K562 (cell line): ENCODE measurements around the gene DPY30. TPM values are rescaled to one million over a fixed set of nuclear protein-coding genes. Genes with fewer than 3 reads are reported as not detected.

Source experiments
- BMI1 ChIP-seq: fragments of 150-350 bp; IDR thresholded peaks from 2 replicates; pipeline ENCODE4 v1.6.1; 2014; ENCODE audit warnings: low read length
- CBFB ChIP-seq: sonication (generic); formaldehyde crosslinking; IDR thresholded peaks from 2 replicates; pipeline ENCODE4 v1.4.0; 2020; ENCODE audit warnings: mild to moderate bottlenecking, missing genetic modification reagents
- CBX1 ChIP-seq: sonication (generic); IDR thresholded peaks from 2 replicates; pipeline ENCODE4 v1.6.1; 2016; ENCODE audit warnings: antibody characterized with exemption, low read depth, mild to moderate bottlenecking
- CEBPG ChIP-seq, 3 experiments: fragments of 200-800 bp in 1 of 3; sonication (Bioruptor generic) in 1 of 3; sonication (generic) in 1 of 3; formaldehyde crosslinking in 1 of 3; IDR thresholded peaks in 2 of 3; conservative IDR thresholded peaks in 1 of 3; 2 replicates each; pipeline versions ENCODE4 v1.6.1 to v1.8.0; 2016 to 2022; ENCODE audit warnings: missing compliant biosample characterization in 2 of 3, missing genetic modification characterization in 2 of 3, mild to moderate bottlenecking in 1 of 3, missing genetic modification reagents in 1 of 3
- DMBX1 ChIP-seq: fragments of 250-450 bp; sonication (Bioruptor Pico); IDR thresholded peaks from 2 replicates; pipeline ENCODE4 v1.8.0; 2022; ENCODE audit warnings: inconsistent platforms, mild to moderate bottlenecking, moderate library complexity, borderline replicate concordance
- DPF2 ChIP-seq: fragments of 450-650 bp; IDR thresholded peaks from 2 replicates; pipeline ENCODE4 v1.6.1; 2016
- HEY1 ChIP-seq: fragments of 250-450 bp; sonication (Bioruptor Pico); IDR thresholded peaks from 2 replicates; pipeline ENCODE4 v1.5.0; 2020; ENCODE audit warnings: mild to moderate bottlenecking, moderate library complexity, borderline replicate concordance
- HLTF ChIP-seq: fragments of 450-650 bp; IDR thresholded peaks from 2 replicates; pipeline ENCODE4 v1.6.1; 2016
- IFI16 ChIP-seq: fragments of 250-450 bp; sonication (Bioruptor Pico); IDR thresholded peaks from 2 replicates; pipeline ENCODE4 v2.1.2; 2022; ENCODE audit warnings: mild to moderate bottlenecking, inconsistent platforms
- L3MBTL2 ChIP-seq: fragments of 450-650 bp; IDR thresholded peaks from 2 replicates; pipeline ENCODE4 v1.6.1; 2016; ENCODE audit warnings: mild to moderate bottlenecking, moderate library complexity
- NBN ChIP-seq: fragments of 450-650 bp; IDR thresholded peaks from 2 replicates; pipeline ENCODE4 v1.6.1; 2016; ENCODE audit warnings: low read depth, mild to moderate bottlenecking
- PCBP2 ChIP-seq: fragments of 200-400 bp; formaldehyde crosslinking; IDR thresholded peaks from 2 replicates; pipeline ENCODE4 v1.6.1; 2018; ENCODE audit warnings: low read length, low read depth, mild to moderate bottlenecking, moderate library complexity; ENCODE audit not compliant: poor library complexity, severe bottlenecking
- PYGO2 ChIP-seq: fragments of 450-650 bp; IDR thresholded peaks from 2 replicates; pipeline ENCODE4 v1.6.1; 2016; ENCODE audit warnings: mild to moderate bottlenecking, missing genetic modification characterization, moderate library complexity, missing compliant biosample characterization
- SMAD4 ChIP-seq: fragments of 250-450 bp; sonication (Bioruptor Pico); conservative IDR thresholded peaks from 2 replicates; pipeline ENCODE4 v1.8.0; 2021; ENCODE audit warnings: inconsistent platforms, mild to moderate bottlenecking, moderate library complexity
- SMARCA4 ChIP-seq: fragments of 450-650 bp; IDR thresholded peaks from 2 replicates; pipeline ENCODE4 v1.6.1; 2016
- ZC3H4 ChIP-seq: sonication (generic); formaldehyde crosslinking; IDR thresholded peaks from 2 replicates; pipeline ENCODE4 v1.9.0; 2021; ENCODE audit warnings: missing genetic modification reagents, borderline replicate concordance
- ZNF316 ChIP-seq: fragments of 450-650 bp; IDR thresholded peaks from 2 replicates; pipeline ENCODE4 v1.6.1; 2016
- polyA plus RNA-seq, 8 experiments: library from polyadenylated mRNA; depleted of rRNA in 4 of 8; stranded (reverse) in 5 of 8; unstranded in 3 of 8; fragments of >200 nt; fragmentation: Nextera tagmentation in 2 of 8; fragmentation: Illumina TruSeq in 1 of 8; extraction: Ambion mirVana in 2 of 8; extraction: Trizol in 1 of 8; gene quantifications; 2 replicates each; pipeline versions ENCODE4 v1.2.1 to v1.2.3, GENCODE V29; 2011 to 2014; ENCODE audit warnings: inconsistent platforms in 1 of 8, missing spikeins in 1 of 8
- total RNA-seq, 7 experiments: library from RNA; depleted of rRNA in 6 of 7; stranded (reverse); fragments of >200 nt in 6 of 7; fragmentation: Illumina TruSeq in 2 of 7; extraction: Trizol in 2 of 7; gene quantifications; 2 replicates each; pipeline versions ENCODE4 v1.2.1 to v1.2.3, GENCODE V29; 2011 to 2021; ENCODE audit warnings: low replicate concordance in 1 of 7
- TF ChIP-seq, protein P1 (sequence below): IDR thresholded peaks from 2 replicates; pipeline ENCODE4 v1.6.1; 2012; ENCODE audit warnings: low read depth, low read length, improper control_type of control experiment, borderline replicate concordance
- TF ChIP-seq, protein P2 (sequence below): fragments of 450-650 bp; IDR thresholded peaks from 2 replicates; pipeline ENCODE4 v1.6.1; 2016; ENCODE audit warnings: mild to moderate bottlenecking
- TF ChIP-seq, protein P3 (sequence below): fragments of 450-650 bp; formaldehyde crosslinking; IDR thresholded peaks from 2 replicates; pipeline ENCODE4 v1.4.0; 2022; ENCODE audit warnings: missing genetic modification characterization
- TF ChIP-seq, protein P4 (sequence below): fragments of 450-650 bp; IDR thresholded peaks from 2 replicates; pipeline ENCODE4 v1.6.1; 2018; ENCODE audit warnings: mild to moderate bottlenecking, low read depth; ENCODE audit not compliant: partially characterized antibody

DPY30 gene
- total and polyA plus RNA-seq, 9 of the 15 experiments (the other 6 are each of a cell fraction or from before 2014, with no cell fraction given) = 64.6 to 402 (median 116) TPM

DNA sequence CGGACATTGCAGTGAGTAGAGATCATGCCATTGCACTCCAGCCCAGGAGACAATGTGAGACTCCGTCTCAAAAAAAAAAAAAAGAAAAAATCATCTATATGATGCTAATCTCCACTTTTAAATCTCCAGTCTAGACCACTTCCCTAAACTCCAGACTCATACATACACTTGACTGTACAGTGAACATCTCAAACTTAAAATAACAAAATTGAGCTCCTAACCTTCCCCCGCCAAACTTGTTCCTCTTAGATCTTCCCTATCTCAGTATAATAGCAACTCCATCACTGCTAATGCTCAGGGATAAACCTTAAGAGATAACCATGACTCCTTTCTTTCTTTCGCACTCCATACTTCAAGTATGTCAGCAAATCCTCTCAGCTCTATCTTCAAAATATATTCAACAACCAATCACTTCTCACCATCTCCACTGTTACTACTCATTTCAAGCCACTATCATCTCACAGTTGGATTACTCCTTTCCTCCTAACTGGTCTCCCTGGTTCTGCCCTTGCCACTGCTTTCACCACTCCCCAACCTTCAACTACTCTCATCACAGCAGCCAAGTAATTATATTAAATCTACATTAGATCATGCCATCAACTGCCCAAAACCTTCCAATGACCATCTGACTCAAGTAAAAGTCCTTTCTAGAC, 40.7 kb downstream of the DPY30 start (continued):
- TF ChIP-seq, protein P1, sequence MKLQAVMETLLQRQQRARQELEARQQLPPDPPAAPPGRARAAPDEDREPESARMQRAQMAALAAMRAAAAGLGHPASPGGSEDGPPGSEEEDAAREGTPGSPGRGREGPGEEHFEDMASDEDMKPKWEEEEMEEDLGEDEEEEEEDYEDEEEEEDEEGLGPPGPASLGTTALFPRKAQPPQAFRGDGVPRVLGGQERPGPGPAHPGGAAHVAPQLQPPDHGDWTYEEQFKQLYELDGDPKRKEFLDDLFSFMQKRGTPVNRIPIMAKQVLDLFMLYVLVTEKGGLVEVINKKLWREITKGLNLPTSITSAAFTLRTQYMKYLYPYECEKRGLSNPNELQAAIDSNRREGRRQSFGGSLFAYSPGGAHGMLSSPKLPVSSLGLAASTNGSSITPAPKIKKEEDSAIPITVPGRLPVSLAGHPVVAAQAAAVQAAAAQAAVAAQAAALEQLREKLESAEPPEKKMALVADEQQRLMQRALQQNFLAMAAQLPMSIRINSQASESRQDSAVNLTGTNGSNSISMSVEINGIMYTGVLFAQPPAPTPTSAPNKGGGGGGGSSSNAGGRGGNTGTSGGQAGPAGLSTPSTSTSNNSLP = no peak
- TF ChIP-seq, protein P2, sequence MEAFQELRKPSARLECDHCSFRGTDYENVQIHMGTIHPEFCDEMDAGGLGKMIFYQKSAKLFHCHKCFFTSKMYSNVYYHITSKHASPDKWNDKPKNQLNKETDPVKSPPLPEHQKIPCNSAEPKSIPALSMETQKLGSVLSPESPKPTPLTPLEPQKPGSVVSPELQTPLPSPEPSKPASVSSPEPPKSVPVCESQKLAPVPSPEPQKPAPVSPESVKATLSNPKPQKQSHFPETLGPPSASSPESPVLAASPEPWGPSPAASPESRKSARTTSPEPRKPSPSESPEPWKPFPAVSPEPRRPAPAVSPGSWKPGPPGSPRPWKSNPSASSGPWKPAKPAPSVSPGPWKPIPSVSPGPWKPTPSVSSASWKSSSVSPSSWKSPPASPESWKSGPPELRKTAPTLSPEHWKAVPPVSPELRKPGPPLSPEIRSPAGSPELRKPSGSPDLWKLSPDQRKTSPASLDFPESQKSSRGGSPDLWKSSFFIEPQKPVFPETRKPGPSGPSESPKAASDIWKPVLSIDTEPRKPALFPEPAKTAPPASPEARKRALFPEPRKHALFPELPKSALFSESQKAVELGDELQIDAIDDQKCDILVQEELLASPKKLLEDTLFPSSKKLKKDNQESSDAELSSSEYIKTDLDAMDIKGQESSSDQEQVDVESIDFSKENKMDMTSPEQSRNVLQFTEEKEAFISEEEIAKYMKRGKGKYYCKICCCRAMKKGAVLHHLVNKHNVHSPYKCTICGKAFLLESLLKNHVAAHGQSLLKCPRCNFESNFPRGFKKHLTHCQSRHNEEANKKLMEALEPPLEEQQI = no peak
- TF ChIP-seq, protein P3, sequence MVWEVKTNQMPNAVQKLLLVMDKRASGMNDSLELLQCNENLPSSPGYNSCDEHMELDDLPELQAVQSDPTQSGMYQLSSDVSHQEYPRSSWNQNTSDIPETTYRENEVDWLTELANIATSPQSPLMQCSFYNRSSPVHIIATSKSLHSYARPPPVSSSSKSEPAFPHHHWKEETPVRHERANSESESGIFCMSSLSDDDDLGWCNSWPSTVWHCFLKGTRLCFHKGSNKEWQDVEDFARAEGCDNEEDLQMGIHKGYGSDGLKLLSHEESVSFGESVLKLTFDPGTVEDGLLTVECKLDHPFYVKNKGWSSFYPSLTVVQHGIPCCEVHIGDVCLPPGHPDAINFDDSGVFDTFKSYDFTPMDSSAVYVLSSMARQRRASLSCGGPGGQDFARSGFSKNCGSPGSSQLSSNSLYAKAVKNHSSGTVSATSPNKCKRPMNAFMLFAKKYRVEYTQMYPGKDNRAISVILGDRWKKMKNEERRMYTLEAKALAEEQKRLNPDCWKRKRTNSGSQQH (CRISPR knock-in tag) = no peak
- no peak for TF ChIP-seq CBFB (CRISPR knock-in tag)
- no peak for TF ChIP-seq HLTF
- TF ChIP-seq SMARCA4 = 0 out of 2 replicates have a peak, but pooled peaks have one; percentile 14
- TF ChIP-seq PCBP2 = no peak
- TF ChIP-seq DMBX1 (CRISPR knock-in tag) = no peak
- no peak for TF ChIP-seq IFI16 (CRISPR knock-in tag)
- peak; percentile 12; the same call in 1 of the 2 replicates for TF ChIP-seq DPF2
- TF ChIP-seq NBN = peak; percentile 52; the same call in 1 of the 2 replicates
- TF ChIP-seq ZNF316 = peak; percentile 39; the same call in 1 of the 2 replicates
- no peak for TF ChIP-seq PYGO2
- no peak for TF ChIP-seq HEY1
- TF ChIP-seq CEBPG (CRISPR knock-in tag; IDR thresholded peaks at IDR 0.05) = no peak
- no peak for TF ChIP-seq CEBPG (tag; conservative IDR thresholded peaks at IDR 0.05 in 1 of 2, IDR thresholded peaks at IDR 0.05 in 1 of 2)
- no peak for TF ChIP-seq CBX1
- TF ChIP-seq, protein P4, sequence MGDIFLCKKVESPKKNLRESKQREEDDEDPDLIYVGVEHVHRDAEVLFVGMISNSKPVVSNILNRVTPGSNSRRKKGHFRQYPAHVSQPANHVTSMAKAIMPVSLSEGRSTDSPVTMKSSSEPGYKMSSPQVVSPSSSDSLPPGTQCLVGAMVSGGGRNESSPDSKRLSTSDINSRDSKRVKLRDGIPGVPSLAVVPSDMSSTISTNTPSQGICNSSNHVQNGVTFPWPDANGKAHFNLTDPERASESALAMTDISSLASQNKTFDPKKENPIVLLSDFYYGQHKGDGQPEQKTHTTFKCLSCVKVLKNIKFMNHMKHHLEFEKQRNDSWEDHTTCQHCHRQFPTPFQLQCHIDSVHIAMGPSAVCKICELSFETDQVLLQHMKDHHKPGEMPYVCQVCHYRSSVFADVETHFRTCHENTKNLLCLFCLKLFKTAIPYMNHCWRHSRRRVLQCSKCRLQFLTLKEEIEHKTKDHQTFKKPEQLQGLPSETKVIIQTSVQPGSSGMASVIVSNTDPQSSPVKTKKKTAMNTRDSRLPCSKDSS = no peak
- TF ChIP-seq SMAD4 (CRISPR knock-in tag) = peak; percentile 76
- TF ChIP-seq L3MBTL2 = no peak
- no peak for TF ChIP-seq BMI1
- TF ChIP-seq ZC3H4 (CRISPR knock-in tag) = no peak
